Common myeloid progenitor, CD34-positive (primary cell): ENCODE results near the gene CADPS2.
A peak's percentile ranks its signal among the peaks of the same experiment; 100 is the strongest.

Experiments
- CTCF ChIA-PET: fragments of 350-600 bp; sonication (Branson Sonifier 250); formaldehyde crosslinking; loops from one replicate; lab custom pipeline; 2021; ENCODE audit warnings: antibody characterized with exemption; lab: Charles Lee
- POLR2A ChIA-PET: fragments of 350-600 bp; sonication (Branson Sonifier 250); formaldehyde crosslinking; loops from one replicate; lab custom pipeline; 2021; ENCODE audit warnings: antibody characterized with exemption; lab: Charles Lee
- DNase-seq, 3 donors: peaks; one replicate each; pipeline versions ENCODE4 v3.0.0 to v3.0.0-alpha.2; 2013
- H3K27ac ChIP-seq, 2 experiments: 1 replicate in 1 of 2; 2 replicates in 1 of 2; pipeline ENCODE4 v1.7.0; 2013; ENCODE audit warnings: inconsistent platforms in 2 of 2, low read length in 2 of 2, mild to moderate bottlenecking in 2 of 2, low read depth in 1 of 2, moderate library complexity in 1 of 2; ENCODE audit not compliant: severe bottlenecking in 2 of 2, insufficient read depth in 1 of 2, poor library complexity in 1 of 2
- H3K27me3 ChIP-seq, 5 experiments: replicated peaks in 2 of 5; 1 replicate in 3 of 5; 2 replicates in 2 of 5; pipeline versions ENCODE4 v1.6.1 to v1.7.0; 2013; ENCODE audit warnings: low read length in 4 of 5, mild to moderate bottlenecking in 2 of 5, moderate library complexity in 2 of 5, inconsistent platforms in 1 of 5; ENCODE audit not compliant: insufficient read depth in 5 of 5, control insufficient read depth in 4 of 5
- H3K36me3 ChIP-seq, 4 experiments: 1 replicate in 2 of 4; 2 replicates in 2 of 4; pipeline versions ENCODE4 v1.6.1 to v1.7.0; 2013; ENCODE audit warnings: low read length in 3 of 4, control low read depth in 1 of 4, mild to moderate bottlenecking in 1 of 4; ENCODE audit not compliant: control insufficient read depth in 4 of 4, insufficient read depth in 4 of 4
- H3K4me1 ChIP-seq, 4 experiments: 1 replicate in 3 of 4; 2 replicates in 1 of 4; pipeline versions ENCODE4 v1.6.1 to v1.7.1; 2013; ENCODE audit warnings: low read length in 3 of 4, mild to moderate bottlenecking in 3 of 4, control low read depth in 1 of 4, inconsistent platforms in 1 of 4, moderate library complexity in 1 of 4; ENCODE audit not compliant: control insufficient read depth in 4 of 4, insufficient read depth in 4 of 4; ENCODE audit errors: control extremely low read depth in 1 of 4
- H3K4me3 ChIP-seq, 7 experiments: 1 replicate in 4 of 7; 2 replicates in 3 of 7; pipeline versions ENCODE4 v1.5.1 to v1.7.0; 2013; ENCODE audit warnings: mild to moderate bottlenecking in 7 of 7, low read length in 6 of 7, moderate library complexity in 6 of 7, inconsistent platforms in 2 of 7, low read depth in 2 of 7, control low read depth in 1 of 7; ENCODE audit not compliant: insufficient read depth in 4 of 7, control insufficient read depth in 1 of 7; ENCODE audit errors: extremely low read depth in 1 of 7
- H3K9me3 ChIP-seq, 5 experiments: 1 replicate in 4 of 5; 2 replicates in 1 of 5; pipeline versions ENCODE4 v1.6.1 to v1.7.1; 2013; ENCODE audit warnings: low read length in 4 of 5, mild to moderate bottlenecking in 2 of 5, inconsistent platforms in 1 of 5, low read depth in 1 of 5, moderate library complexity in 1 of 5; ENCODE audit not compliant: control insufficient read depth in 4 of 5, insufficient read depth in 2 of 5; ENCODE audit errors: control extremely low read depth in 1 of 5
- WGBS: methylation state at CpG from one replicate; pipeline ENCODE4 v1.1.5; 2013; ENCODE audit not compliant: insufficient coverage; 5-methylcytosine and 5-hydroxymethylcytosine counted together

Gene CADPS2

DNA sequence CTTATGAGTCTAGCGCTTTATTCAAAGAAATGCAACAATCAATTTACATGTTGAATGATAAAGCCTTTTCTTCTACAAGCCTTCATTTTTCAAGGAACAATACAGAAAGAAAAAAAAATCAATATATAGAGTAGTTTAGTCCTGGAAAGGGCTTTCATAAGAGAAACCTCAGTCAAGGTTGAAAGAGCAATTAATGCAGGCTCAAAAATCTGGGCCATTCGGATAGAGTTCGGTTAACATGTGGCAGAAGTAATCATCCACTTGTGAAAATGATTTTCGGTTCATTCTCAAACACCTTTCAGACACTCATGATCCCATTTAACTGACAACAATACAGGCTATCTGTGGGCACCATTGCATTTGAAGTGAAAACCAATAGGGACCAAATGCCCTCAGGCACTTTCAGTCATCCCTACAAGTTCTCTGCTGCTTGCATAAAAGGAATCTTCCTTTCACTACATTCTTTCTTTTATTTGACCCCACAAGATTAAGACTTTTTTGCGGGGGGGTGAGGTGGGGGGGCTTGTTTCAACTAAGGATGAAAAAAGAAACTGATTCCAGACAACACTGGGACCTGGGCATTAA lies 365.2 kb downstream of the CADPS2 start:
- no peaks in the 10 kb centered on the region for H3K4me1 ChIP-seq
- no peak overlapping the region for H3K4me3 ChIP-seq
- POLR2A ChIA-PET, result no interaction called here
- no peaks in the 10 kb centered on the region for H3K9me3 ChIP-seq
- 66% methylated on average over 3 of the region's 5 CpGs for WGBS
- no peak for DNase-seq
- H3K27me3 ChIP-seq, result peaks cover 0 to 2% (median 0%) of the 10 kb centered on the region in 5 experiments
- CTCF ChIA-PET, result no interaction called here
- H3K27ac ChIP-seq, result no peak overlapping the region
- no peaks in the 10 kb centered on the region for H3K36me3 ChIP-seq

- POLR2A ChIA-PET, result no interaction called here
- Histone ChIP-seq H3K27ac (no peak overlapping the region), H3K4me1 (no peaks in the 10 kb centered on the region), H3K36me3 (no peaks in the 10 kb centered on the region), H3K27me3 (peaks cover 0 to 2% (median 0%) of the 10 kb centered on the region in 5 experiments), H3K4me3 (no peak overlapping the region), H3K9me3 (no peaks in the 10 kb centered on the region)
- WGBS, result no CpG with 5 or more reads among the region's 4 CpGs
- CTCF ChIA-PET, result no interaction called here
- peak in 1 of 3 donors; percentile 4 for DNase-seq
These were observed 367.8 kb downstream of the CADPS2 start for GRCh38 chr7:122518488-122518887.

- ChIA-PET CTCF (no interaction called here), POLR2A (no interaction called here)
- Histone ChIP-seq H3K4me3 (no peak overlapping the region), H3K36me3 (no peaks in the 10 kb centered on the region), H3K27ac (no peak overlapping the region), H3K27me3 (peaks cover 0 to 2% (median 0%) of the 10 kb centered on the region in 5 experiments), H3K4me1 (no peaks in the 10 kb centered on the region), H3K9me3 (no peaks in the 10 kb centered on the region)
- WGBS, result no CpG with 5 or more reads among the region's 1 CpG
- no peak for DNase-seq
These were observed 368.7 kb downstream of the CADPS2 start for GRCh38 chr7:122517576-122517975.

- POLR2A ChIA-PET, result no interaction called here
- H3K4me3 ChIP-seq, result no peak overlapping the region
- H3K9me3 ChIP-seq, result no peaks in the 10 kb centered on the region
- no peaks in the 10 kb centered on the region for H3K27me3 ChIP-seq
- no peaks in the 10 kb centered on the region for H3K36me3 ChIP-seq
- DNase-seq, result no peak
- CTCF ChIA-PET, result interaction anchor here (0.8 kb wide), 1 partner anchor 11 kb away, joined by 4 read pairs; no protein-coding TSS in a partner anchor
- 80% methylated on average over 1 of the region's 1 CpG for WGBS
- no peak overlapping the region for H3K27ac ChIP-seq
- H3K4me1 ChIP-seq, result no peaks in the 10 kb centered on the region
These were observed 370.9 kb downstream of the CADPS2 start for GRCh38 chr7:122515404-122515803.

- Histone ChIP-seq H3K36me3 (no peaks in the 10 kb centered on the region), H3K4me3 (no peak overlapping the region), H3K4me1 (no peaks in the 10 kb centered on the region), H3K27ac (no peak overlapping the region), H3K27me3 (no peaks in the 10 kb centered on the region), H3K9me3 (no peaks in the 10 kb centered on the region)
- WGBS, result 93% methylated on average over 2 of the region's 2 CpGs
- no peak for DNase-seq
- POLR2A ChIA-PET, result no interaction called here
- CTCF ChIA-PET, result no interaction called here
These were observed 375.0 kb downstream of the CADPS2 start for GRCh38 chr7:122511268-122511667.

DNA sequence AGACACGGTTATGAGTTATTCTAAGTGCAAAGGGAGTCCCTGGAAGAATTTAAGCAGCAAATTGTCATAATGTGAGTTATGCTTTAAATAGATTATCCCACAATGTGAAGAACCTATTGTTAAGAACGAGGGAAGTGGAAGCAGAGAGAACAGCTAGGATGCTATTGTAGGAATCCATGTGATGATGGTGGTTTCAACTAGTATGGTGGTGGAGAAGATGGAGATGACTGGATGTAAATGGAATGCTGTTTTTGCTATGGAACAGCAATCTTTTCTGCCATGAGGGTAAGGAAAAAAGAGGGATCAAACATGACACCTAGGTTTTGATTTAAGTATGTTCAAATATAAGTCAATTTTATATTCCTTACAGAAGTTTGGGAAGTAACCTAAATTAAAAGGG lies 378.7 kb downstream of the CADPS2 start:
- Histone ChIP-seq H3K9me3 (no peaks in the 10 kb centered on the region), H3K27me3 (no peaks in the 10 kb centered on the region), H3K36me3 (no peaks in the 10 kb centered on the region), H3K4me3 (no peak overlapping the region), H3K27ac (no peak overlapping the region), H3K4me1 (no peaks in the 10 kb centered on the region)
- 86% methylated on average over 2 of the region's 2 CpGs for WGBS
- ChIA-PET POLR2A (no interaction called here), CTCF (interaction anchor here (1.4 kb wide), 1 partner anchor 415 kb away, joined by 3 read pairs; no protein-coding TSS in a partner anchor)
- DNase-seq, result no peak

DNA sequence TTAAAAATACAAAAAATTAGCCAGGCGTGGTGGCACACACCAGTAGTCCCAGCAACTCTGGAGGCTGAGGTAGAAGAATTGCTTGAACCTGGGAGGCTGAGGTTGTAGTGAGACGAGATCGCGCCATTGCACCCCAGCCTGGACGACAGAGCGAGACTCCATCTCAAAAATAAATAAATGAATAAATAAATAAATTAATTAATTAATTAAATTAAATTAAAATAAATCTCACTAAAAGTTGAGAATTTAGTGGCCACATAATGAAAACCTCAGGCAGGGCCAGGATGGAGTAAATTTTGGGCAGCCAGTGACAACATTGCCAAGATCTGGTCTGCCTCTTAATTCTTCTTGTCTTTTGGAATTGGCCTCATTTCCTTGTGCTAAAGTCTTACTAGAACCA lies 394.3 kb downstream of the CADPS2 start:
- ChIA-PET POLR2A (no interaction called here), CTCF (no interaction called here)
- no CpG with 5 or more reads among the region's 6 CpGs for WGBS
- DNase-seq, result no peak
- Histone ChIP-seq H3K36me3 (no peaks in the 10 kb centered on the region), H3K4me3 (no peak overlapping the region), H3K27me3 (no peaks in the 10 kb centered on the region), H3K4me1 (no peaks in the 10 kb centered on the region), H3K27ac (no peak overlapping the region), H3K9me3 (no peaks in the 10 kb centered on the region)
